Endodermal cell (in vitro differentiated cells): ENCODE data around the gene EEF1A2. TPM values are rescaled to one million over a fixed set of nuclear protein-coding genes. Genes with fewer than 3 reads are reported as not detected.

Experiments used
- DNase-seq: peaks from one replicate; pipeline ENCODE4 v3.0.0-alpha.2; 2017
- H3K27ac ChIP-seq: 2 replicates; pipeline ENCODE4 v1.5.1; 2013; ENCODE audit warnings: mild to moderate bottlenecking, low read depth, low read length, moderate library complexity
- H3K27me3 ChIP-seq: 2 replicates; pipeline ENCODE4 v1.6.1; 2013; ENCODE audit warnings: mild to moderate bottlenecking, low read length, moderate library complexity; ENCODE audit not compliant: insufficient read depth, control insufficient read depth, poor library complexity, severe bottlenecking
- H3K36me3 ChIP-seq: 2 replicates; pipeline ENCODE4 v1.7.0; 2013; ENCODE audit warnings: mild to moderate bottlenecking, low read length, moderate library complexity; ENCODE audit not compliant: control insufficient read depth, insufficient read depth
- H3K4me1 ChIP-seq: one replicate; pipeline ENCODE4 v1.7.0; 2013; ENCODE audit warnings: low read length; ENCODE audit not compliant: control insufficient read depth, insufficient read depth
- H3K4me3 ChIP-seq: 2 replicates; pipeline ENCODE4 v1.5.1; 2013; ENCODE audit warnings: mild to moderate bottlenecking, low read length, moderate library complexity
- H3K9ac ChIP-seq: 2 replicates; pipeline ENCODE4 v1.6.1; 2013; ENCODE audit warnings: mild to moderate bottlenecking, low read length, moderate library complexity; ENCODE audit not compliant: poor library complexity, severe bottlenecking; ENCODE audit errors: extremely low read depth
- H3K9me3 ChIP-seq: 2 replicates; pipeline ENCODE4 v1.6.1; 2013; ENCODE audit warnings: mild to moderate bottlenecking, low read length, moderate library complexity; ENCODE audit not compliant: control insufficient read depth
- H3K27ac Mint-ChIP-seq: 2 replicates; pipeline ENCODE4 v1.8.0; 2020; ENCODE audit warnings: mixed read lengths
- H3K27me3 Mint-ChIP-seq: 2 replicates; pipeline ENCODE4 v1.8.0; 2021; ENCODE audit warnings: mild to moderate bottlenecking, mixed read lengths; ENCODE audit not compliant: insufficient read depth
- H3K36me3 Mint-ChIP-seq: 2 replicates; pipeline ENCODE4 v1.8.0; 2020; ENCODE audit warnings: low read depth, mixed read lengths
- H3K4me1 Mint-ChIP-seq: 2 replicates; pipeline ENCODE4 v1.8.0; 2020; ENCODE audit warnings: mixed read lengths
- H3K4me3 Mint-ChIP-seq: 2 replicates; pipeline ENCODE4 v1.8.0; 2020; ENCODE audit warnings: mild to moderate bottlenecking, moderate library complexity, mixed read lengths
- H3K9me3 Mint-ChIP-seq: 2 replicates; pipeline ENCODE4 v1.8.0; 2020; ENCODE audit warnings: mild to moderate bottlenecking, mixed read lengths
- WGBS, 2 experiments: methylation state at CpG; one replicate each; pipeline versions ENCODE4 v1.1.5 to v1.1.7; 2013; ENCODE audit warnings: missing lambda C conversion rate in 2 of 2, mixed read lengths in 1 of 2; ENCODE audit not compliant: insufficient coverage in 1 of 2, insufficient read length in 1 of 2; 5-methylcytosine and 5-hydroxymethylcytosine counted together
- total RNA-seq, 2 donors: library from RNA; stranded (reverse); fragmentation: NEBNext Ultra II Directional in 1 of 2; extraction: Animal tissue kit (Norgen Biotek cat#: 25700) in 1 of 2; gene quantifications; 2 replicates in 1 of 2; 3 replicates in 1 of 2; pipeline ENCODE4 v1.2.1, GENCODE V29; 2021
- TF ChIP-seq, protein P1 (sequence below): fragments of 200-600 bp; sonication (generic); conservative IDR thresholded peaks from 2 replicates; pipeline ENCODE4 v1.5.0; 2021; ENCODE audit warnings: antibody characterized with exemption, mild to moderate bottlenecking

Gene EEF1A2
- total RNA-seq, 2 donors from 2014 or later, result 12.1 to 22.6 TPM

DNA sequence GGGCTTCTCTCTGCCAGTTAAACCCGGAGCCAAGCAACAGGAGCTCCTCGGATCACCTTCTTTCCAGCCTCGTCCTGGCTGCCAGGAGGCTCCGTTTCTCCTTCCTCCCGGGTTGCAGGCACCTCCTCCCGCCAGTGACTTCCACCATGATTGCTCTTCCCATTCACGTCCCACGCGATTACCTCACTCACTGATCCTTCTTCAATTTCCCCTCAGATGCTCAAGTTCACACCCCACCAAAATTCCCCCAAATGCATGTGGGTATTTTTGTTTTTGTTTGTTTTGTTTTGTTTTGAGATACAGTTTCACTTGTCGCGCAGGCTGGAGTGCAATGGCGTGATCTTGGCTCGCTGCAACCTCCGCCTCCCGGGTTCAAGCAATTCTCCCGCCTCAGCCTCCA lies 51.6 kb downstream of the EEF1A2 start:
- no peaks in the 10 kb centered on the region for H3K27me3 ChIP-seq
- H3K4me3 ChIP-seq, result no peak overlapping the region
- Mint-ChIP-seq H3K27me3 (no peaks in the 10 kb centered on the region), H3K4me3 (no peak overlapping the region), H3K4me1 (no peaks in the 10 kb centered on the region), H3K36me3 (no peaks in the 10 kb centered on the region), H3K27ac (no peak overlapping the region), H3K9me3 (no peaks in the 10 kb centered on the region)
- 90 to 95% methylated on average over 9 to 16 of the region's 16 CpGs for WGBS, 2 experiments
- no peaks in the 10 kb centered on the region for H3K9me3 ChIP-seq
- no peak for DNase-seq
- H3K4me1 ChIP-seq, result no peaks in the 10 kb centered on the region
- H3K36me3 ChIP-seq, result no peaks in the 10 kb centered on the region
- no peak overlapping the region for H3K9ac ChIP-seq
- TF ChIP-seq, protein P1, sequence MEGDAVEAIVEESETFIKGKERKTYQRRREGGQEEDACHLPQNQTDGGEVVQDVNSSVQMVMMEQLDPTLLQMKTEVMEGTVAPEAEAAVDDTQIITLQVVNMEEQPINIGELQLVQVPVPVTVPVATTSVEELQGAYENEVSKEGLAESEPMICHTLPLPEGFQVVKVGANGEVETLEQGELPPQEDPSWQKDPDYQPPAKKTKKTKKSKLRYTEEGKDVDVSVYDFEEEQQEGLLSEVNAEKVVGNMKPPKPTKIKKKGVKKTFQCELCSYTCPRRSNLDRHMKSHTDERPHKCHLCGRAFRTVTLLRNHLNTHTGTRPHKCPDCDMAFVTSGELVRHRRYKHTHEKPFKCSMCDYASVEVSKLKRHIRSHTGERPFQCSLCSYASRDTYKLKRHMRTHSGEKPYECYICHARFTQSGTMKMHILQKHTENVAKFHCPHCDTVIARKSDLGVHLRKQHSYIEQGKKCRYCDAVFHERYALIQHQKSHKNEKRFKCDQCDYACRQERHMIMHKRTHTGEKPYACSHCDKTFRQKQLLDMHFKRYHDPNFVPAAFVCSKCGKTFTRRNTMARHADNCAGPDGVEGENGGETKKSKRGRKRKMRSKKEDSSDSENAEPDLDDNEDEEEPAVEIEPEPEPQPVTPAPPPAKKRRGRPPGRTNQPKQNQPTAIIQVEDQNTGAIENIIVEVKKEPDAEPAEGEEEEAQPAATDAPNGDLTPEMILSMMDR, result no peak
- H3K27ac ChIP-seq, result no peak overlapping the region

DNA sequence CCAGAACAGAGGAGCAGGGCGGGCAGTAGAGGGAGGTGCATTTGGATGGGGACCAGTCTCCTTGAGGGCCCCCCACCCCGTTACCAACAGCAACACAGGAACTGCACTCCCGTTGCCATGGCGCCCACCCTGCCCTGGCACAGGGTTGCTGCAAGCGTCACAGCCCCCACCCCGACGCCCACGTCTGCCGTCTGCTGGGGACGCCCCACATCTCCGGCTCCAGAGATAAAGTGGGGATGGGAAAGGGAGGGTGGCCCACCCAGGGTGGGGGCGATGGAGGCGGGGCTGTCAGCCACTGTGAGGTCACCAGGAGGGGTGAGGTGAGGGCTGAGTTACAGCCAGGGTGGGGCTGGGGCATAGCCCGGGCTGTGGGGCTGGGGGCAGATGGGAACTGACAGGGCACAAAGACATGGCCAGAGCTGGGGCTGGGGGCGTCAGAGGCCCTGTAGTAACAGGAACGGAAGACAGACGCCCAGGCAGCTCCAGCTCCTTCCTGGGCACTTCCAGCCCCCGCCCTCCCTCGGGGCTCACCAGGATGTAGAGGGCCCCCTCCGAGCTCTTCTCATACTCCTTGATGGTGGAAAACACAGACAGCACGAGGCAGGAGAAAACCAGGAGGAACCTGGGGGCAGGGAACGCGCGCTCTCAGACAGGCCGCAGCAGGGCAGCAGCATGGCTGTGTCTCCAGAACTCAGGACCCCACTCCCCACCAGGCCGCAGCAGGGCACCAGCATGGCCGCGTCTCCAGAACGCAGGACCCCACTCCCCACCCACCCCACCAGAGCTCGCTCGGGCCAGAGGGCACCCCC lies 52.5 kb downstream of the EEF1A2 start:
- H3K27me3 ChIP-seq, result no peaks in the 10 kb centered on the region
- H3K36me3 ChIP-seq, result no peaks in the 10 kb centered on the region
- TF ChIP-seq, protein P1, result no peak
- no peaks in the 10 kb centered on the region for H3K36me3 Mint-ChIP-seq
- H3K4me1 Mint-ChIP-seq, result no peaks in the 10 kb centered on the region
- no peak overlapping the region for H3K27ac ChIP-seq
- 79 to 89% methylated on average over 5 to 31 of the region's 31 CpGs for WGBS, 2 experiments
- H3K9me3 ChIP-seq, result no peaks in the 10 kb centered on the region
- H3K4me1 ChIP-seq, result no peaks in the 10 kb centered on the region
- H3K4me3 Mint-ChIP-seq, result no peak overlapping the region
- H3K4me3 ChIP-seq, result no peak overlapping the region
- H3K9me3 Mint-ChIP-seq, result no peaks in the 10 kb centered on the region
- no peak overlapping the region for H3K9ac ChIP-seq
- no peak for DNase-seq
- no peaks in the 10 kb centered on the region for H3K27me3 Mint-ChIP-seq
- H3K27ac Mint-ChIP-seq, result no peak overlapping the region

- Histone ChIP-seq H3K9ac (no peak overlapping the region), H3K27ac (peak overlapping the region; percentile 63), H3K36me3 (no peaks in the 10 kb centered on the region), H3K9me3 (no peaks in the 10 kb centered on the region), H3K4me3 (no peak overlapping the region), H3K4me1 (no peaks in the 10 kb centered on the region), H3K27me3 (no peaks in the 10 kb centered on the region)
- Mint-ChIP-seq H3K4me3 (no peak overlapping the region), H3K36me3 (no peaks in the 10 kb centered on the region), H3K9me3 (no peaks in the 10 kb centered on the region), H3K4me1 (no peaks in the 10 kb centered on the region), H3K27me3 (no peaks in the 10 kb centered on the region), H3K27ac (peak overlapping the region; percentile 66)
- TF ChIP-seq, protein P1, result no peak
- WGBS, 2 experiments, result 93 to 96% methylated on average over 11 to 15 of the region's 15 CpGs
- no peak for DNase-seq
These were observed 53.7 kb downstream of the EEF1A2 start for GRCh38 chr20:63445075-63445734.
